GM19324 (cell line): ENCODE data around the gene BSG.

Experiments
- ATAC-seq: cut with Tn5 transposase; IDR thresholded peaks from one replicate; pipeline ENCODE4 v1.9.1; 2021; ENCODE audit warnings: mild to moderate bottlenecking, moderate library complexity; ENCODE audit not compliant: unreplicated experiment, low FRiP score

Gene BSG

GRCh38 chr19:570937-571565 is 1.3 kb upstream of the BSG start:
- no peak for ATAC-seq

GRCh38 chr19:571566-571974 is 826 bp upstream of the BSG start:
- ATAC-seq: no peak

GRCh38 chr19:572743-573518 is 535 bp downstream of the BSG start:
- peak; percentile 40 for ATAC-seq

- ATAC-seq: no peak
These were observed 1.1 kb downstream of the BSG start for GRCh38 chr19:573519-573825.

- no peak for ATAC-seq
These were observed 2.5 kb downstream of the BSG start for GRCh38 chr19:574658-575526.

- no peak for ATAC-seq
These were observed 3.4 kb downstream of the BSG start for GRCh38 chr19:575527-576506.

- ATAC-seq: no peak
These were observed 4.5 kb downstream of the BSG start for GRCh38 chr19:576768-577438.

GRCh38 chr19:577439-578392 is 5.3 kb downstream of the BSG start:
- ATAC-seq: no peak

GRCh38 chr19:579111-579841 is 6.9 kb downstream of the BSG start:
- no peak for ATAC-seq

- ATAC-seq: no peak
These were observed 7.4 kb downstream of the BSG start for GRCh38 chr19:579842-580155.

- ATAC-seq: no peak
These were observed 8.0 kb downstream of the BSG start for GRCh38 chr19:580274-580835.

GRCh38 chr19:581399-582111 is 9.2 kb downstream of the BSG start:
- no peak for ATAC-seq

- ATAC-seq: no peak
These were observed 10.3 kb downstream of the BSG start for GRCh38 chr19:582497-583197.

- no peak for ATAC-seq
These were observed 11.0 kb downstream of the BSG start for GRCh38 chr19:583198-583967.

GRCh38 chr19:583968-584239 is 11.5 kb downstream of the BSG start:
- ATAC-seq: no peak
